Measurements from ENCODE around the gene CALM3.

Gene CALM3

DNA sequence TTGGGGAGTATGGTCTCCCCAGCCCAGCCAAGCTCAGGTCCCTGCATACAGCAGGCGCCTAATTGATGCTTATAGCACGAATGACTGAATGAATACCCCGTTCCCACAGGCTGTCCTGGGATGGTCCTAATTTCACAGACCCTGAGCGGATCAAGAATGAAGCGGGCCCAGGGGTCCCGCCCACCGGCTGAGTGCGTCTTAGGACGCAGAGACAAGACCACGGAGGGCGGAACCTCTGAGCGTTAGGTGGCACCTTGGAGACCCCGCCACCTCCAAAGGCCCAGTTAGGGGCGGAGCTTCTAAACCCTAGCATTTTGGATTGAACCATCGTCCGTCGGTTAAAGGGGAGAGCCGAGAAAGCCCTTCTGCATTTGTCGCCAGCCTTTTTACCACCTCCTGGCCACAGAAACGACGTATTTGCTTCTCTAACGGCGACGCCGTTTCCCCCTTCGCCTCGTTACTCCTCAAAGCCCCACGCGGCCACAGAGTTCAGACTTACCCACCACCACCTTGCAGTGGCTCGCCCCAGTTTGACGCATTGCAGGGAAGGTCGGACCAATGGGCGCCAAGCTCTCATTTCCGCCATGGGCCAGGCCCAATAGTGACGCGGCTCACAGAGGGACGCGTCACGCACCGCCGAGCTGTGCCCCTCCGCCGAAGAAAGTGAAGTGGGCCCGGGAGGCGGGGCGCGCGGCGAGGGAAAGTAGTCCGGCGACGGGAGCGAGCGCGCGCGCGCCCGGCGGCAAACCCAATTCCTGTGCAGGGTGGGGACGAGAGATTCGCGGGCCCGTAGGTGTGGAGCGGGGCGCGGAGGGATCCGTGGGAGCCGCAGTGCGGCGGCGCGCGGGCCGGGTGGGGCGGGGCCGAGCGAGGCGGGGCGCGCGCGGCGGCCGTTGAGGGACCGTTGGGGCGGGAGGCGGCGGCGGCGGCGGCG lies 479 bp upstream of the CALM3 start:
- peak; percentile 98 for DNase-seq

DNA sequence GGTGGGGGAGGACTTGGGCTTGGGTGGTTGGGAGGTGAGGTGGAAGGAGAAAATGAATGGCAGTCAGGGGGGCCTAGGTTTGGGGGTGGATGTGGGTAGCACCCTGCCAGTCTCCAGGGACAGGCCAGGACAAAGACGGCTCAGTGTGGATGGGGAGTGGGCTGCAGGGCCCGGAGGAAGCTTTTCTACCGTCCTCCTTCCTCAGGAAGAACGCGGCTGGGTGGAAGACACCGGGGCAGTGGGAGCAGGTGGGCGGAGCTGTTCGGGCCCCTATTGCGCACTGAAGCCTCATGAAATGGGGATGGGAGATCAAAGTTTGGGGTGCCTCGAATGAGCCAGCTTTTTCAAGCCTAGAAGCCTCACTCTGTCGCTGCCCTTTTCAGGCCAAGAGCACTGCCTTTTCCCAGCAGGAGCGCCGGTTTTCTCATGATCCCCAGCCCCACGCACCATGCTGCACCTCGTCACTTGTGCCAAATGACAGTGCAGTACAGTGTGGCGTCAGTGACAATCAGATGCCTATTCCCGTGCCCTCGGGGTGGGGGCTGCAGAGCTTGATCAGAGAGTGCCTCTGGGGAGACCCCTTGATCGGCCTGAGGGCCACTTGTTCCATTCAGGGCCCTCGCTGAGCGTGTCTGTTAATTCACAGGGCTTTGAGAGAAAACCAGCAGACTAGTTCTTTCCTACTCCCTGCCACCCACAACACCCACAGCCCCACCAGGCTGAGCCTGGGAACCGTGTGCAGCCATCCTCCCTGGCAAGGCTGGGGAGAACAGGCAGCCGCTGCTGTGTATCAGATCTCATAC lies 1.5 kb downstream of the CALM3 start:
- DNase-seq = no peak

DNA sequence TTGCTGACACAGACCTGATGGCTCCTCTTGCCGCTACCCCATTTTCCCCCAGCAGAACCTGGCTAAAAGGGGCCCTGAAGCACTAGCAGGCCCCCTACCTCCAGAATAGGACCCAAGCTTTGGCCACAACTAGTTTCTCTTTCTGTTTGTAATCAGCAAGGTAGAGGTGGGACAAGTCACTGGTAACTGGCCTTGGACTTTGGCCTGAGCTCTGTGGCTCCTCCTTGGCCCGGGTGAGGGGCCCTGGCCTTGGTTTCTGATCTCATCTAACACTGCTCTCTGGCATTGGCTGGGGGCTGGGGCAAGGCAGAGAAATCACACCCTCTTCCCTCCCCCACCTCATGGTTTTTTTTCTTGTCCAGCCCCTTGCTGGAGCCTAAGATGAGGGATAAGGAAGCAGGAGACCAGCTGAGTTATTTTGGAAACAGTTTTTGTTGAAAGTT lies 2.1 kb downstream of the CALM3 start:
- peak; percentile 20 for DNase-seq

DNA sequence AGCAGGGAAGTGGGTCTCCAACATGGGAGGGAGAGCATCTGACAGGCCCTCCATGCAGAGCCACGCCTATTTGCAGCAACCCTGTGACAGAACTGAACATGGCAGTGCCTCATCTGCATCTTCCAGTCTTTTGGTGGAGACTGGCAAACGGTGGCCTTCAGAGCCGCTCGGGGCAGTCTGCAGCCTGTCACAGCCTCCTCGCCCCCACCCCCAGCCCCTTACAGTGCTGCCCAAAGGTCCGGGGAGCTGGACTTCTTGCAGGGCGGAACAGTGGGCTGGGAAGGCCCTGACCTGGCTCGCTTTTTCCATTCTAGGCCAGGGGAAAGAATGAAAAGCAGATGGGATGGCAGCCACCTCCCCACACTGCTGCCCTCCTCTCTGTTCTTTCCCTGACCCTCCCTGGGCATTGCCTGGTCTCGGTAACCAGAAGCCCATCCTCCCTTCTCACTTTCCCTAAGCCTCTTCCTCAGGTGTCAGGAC lies 2.7 kb downstream of the CALM3 start:
- DNase-seq = no peak

DNA sequence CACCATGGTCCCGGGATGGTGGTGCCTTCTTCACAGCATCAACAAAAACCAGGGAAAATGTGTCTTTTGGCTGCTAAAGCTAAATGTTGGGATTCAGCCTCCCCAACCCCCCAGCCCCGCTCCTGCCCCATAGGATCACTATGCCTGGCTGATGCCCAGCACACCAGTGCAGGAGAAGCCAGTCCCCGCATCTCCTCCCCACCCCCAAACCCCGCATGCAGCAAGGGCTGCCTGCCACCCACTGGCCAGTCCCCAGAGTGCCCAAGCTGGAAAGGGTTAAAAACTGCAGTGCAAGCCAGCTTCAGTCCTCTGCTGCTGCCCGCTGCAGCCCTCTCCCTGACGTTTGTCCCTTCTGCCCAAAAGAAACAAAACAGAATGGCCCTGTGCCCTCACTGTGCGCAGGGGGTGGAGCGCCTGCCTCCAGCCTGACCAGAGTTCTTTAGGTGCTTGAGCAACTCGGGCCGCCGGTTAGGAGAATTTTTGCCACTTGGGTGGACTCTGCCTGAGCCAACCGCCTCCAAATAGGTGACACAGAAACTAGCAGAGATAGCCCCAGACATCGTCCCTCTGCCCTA lies 3.7 kb downstream of the CALM3 start:
- no peak for DNase-seq

DNA sequence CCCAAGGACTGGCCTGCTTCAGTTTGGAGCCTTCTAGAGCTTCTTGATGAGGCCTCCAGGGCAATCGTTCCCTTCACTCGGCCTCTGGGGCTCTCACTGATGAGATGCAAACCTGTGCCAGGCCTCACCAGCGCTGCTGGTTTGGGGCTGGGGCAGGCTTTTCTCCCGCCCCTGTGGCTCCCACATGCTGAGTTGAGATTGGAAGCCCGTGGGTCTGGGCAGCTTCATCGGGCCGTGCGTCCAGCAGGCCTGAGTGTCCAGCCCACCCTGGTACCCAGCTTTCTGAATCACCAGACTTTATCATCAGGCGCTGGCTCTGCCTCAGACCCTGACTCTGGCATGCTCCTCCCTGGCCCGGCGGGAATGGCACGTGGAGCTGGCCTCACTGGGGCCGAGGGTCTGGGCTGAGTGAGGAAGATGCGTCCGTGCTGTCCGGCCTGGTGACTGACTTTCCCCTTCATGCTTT lies 4.3 kb downstream of the CALM3 start:
- DNase-seq = no peak

DNA sequence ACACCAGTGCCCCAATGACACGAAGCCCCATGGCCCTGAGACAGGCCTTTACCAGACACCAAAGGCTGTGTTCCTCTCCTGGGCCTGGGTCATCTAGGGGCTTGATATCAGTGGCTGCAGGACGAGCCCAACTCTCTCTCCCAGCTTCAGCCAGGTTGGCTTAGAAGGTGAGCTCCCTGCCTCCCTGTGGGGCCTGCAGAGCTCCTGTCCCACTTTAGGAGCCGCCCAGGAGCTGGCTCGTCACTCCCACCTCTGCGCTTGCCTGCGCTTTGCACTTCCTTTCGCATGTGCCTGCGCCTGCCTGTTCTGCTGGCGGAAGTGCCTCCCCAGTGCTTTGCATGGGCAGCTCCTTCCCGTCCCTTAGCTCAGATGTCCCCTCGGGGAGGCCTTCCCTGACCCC lies 4.9 kb downstream of the CALM3 start:
- DNase-seq = no peak

DNA sequence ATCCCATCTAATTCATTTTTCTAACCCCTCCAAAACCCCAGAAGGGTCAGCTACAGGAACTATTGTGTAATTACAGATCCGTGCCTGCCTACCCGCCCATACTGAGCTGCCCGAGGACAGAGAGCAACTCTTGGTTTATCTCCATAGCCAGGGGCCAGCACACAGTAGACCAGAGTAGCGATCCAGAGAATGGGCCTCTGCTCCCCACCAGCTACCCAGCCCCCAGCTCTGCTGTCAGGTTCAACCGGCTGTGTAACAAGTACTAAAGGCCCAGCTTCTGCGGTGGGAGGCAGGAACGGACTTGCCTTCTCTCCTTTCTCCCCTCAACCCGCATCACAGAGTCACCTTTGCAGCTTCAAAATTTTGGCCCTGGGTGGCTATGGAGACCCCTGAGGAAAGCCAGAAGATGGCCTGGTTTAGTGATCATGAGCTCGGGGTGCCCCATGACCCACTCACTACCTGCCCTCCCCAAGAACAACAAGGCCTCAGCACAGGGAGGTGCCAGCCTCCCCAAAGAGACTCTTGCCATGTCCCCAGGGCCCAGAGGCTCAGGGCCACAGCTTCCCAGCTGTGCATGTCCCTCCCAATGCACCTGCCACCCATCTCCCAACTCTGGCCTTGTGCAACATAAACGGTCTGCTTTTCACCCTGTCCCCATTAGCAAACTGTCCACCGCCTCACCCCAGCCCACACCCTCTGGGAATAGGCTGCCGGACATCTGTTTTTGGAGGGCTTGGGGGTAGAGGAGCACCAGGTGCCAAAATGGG lies 5.7 kb downstream of the CALM3 start:
- DNase-seq = no peak

DNA sequence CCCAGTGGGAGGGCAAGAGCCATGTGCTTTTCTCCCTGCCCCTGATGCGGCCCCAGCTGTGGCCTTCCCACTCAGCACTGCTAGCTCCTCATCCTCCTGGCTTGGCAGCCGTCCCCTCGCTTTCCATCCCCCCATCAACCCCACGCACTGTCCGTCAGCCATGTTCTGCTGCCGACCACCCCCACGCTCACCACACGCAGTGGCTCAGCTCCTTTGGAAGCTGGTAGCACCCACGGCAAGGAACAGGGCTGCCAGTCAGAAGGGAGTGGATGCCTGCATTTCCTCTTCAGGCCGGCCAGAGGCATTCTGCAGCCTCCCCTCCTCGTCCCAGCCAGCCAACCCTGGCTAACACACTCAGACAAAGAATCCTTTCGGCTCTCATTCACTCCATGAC lies 6.3 kb downstream of the CALM3 start:
- no peak for DNase-seq

DNA sequence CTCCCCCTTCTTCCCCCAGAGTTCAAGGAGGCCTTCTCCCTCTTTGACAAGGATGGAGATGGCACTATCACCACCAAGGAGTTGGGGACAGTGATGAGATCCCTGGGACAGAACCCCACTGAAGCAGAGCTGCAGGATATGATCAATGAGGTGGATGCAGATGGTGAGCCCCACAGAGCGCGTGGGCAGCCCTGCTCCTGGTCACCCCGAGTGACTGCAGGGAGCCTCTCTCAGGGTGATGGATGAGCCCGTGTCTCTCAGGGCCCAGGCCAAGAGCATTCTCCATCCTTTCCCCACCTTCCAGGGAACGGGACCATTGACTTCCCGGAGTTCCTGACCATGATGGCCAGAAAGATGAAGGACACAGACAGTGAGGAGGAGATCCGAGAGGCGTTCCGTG lies 7.0 kb downstream of the CALM3 start:
- no peak for DNase-seq

DNA sequence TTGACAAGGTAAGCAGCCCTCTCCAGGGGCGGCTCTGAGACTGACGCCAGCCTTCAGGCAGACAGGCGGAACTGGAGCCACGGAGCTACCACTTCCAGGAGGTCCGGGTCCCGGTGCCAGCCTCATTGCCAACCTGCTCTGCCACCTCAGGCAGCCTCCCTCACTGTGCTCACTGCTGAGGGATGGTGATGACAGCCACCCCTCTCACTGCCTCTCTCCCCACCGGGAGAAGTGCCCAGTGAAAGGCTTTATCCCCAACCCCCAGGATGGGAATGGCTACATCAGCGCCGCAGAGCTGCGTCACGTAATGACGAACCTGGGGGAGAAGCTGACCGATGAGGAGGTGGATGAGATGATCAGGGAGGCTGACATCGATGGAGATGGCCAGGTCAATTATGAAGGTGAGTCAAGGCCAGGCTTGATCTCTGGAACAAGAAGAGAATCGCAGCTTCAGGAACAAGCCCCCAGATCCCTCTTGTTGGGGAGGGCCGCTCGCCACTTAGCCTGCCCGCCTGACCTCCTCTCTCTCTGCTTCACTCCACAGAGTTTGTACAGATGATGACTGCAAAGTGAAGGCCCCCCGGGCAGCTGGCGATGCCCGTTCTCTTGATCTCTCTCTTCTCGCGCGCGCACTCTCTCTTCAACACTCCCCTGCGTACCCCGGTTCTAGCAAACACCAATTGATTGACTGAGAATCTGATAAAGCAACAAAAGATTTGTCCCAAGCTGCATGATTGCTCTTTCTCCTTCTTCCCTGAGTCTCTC lies 7.6 kb downstream of the CALM3 start:
- no peak for DNase-seq

DNA sequence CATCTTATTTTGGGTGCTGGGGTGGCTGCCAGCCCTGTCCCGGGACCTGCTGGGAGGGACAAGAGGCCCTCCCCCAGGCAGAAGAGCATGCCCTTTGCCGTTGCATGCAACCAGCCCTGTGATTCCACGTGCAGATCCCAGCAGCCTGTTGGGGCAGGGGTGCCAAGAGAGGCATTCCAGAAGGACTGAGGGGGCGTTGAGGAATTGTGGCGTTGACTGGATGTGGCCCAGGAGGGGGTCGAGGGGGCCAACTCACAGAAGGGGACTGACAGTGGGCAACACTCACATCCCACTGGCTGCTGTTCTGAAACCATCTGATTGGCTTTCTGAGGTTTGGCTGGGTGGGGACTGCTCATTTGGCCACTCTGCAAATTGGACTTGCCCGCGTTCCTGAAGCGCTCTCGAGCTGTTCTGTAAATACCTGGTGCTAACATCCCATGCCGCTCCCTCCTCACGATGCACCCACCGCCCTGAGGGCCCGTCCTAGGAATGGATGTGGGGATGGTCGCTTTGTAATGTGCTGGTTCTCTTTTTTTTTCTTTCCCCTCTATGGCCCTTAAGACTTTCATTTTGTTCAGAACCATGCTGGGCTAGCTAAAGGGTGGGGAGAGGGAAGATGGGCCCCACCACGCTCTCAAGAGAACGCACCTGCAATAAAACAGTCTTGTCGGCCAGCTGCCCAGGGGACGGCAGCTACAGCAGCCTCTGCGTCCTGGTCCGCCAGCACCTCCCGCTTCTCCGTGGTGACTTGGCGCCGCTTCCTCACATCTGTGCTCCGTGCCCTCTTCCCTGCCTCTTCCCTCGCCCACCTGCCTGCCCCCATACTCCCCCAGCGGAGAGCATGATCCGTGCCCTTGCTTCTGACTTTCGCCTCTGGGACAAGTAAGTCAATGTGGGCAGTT lies 8.6 kb downstream of the CALM3 start:
- DNase-seq = no peak

DNA sequence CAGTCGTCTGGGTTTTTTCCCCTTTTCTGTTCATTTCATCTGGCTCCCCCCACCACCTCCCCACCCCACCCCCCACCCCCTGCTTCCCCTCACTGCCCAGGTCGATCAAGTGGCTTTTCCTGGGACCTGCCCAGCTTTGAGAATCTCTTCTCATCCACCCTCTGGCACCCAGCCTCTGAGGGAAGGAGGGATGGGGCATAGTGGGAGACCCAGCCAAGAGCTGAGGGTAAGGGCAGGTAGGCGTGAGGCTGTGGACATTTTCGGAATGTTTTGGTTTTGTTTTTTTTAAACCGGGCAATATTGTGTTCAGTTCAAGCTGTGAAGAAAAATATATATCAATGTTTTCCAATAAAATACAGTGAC lies 9.3 kb downstream of the CALM3 start:
- DNase-seq = no peak

DNA sequence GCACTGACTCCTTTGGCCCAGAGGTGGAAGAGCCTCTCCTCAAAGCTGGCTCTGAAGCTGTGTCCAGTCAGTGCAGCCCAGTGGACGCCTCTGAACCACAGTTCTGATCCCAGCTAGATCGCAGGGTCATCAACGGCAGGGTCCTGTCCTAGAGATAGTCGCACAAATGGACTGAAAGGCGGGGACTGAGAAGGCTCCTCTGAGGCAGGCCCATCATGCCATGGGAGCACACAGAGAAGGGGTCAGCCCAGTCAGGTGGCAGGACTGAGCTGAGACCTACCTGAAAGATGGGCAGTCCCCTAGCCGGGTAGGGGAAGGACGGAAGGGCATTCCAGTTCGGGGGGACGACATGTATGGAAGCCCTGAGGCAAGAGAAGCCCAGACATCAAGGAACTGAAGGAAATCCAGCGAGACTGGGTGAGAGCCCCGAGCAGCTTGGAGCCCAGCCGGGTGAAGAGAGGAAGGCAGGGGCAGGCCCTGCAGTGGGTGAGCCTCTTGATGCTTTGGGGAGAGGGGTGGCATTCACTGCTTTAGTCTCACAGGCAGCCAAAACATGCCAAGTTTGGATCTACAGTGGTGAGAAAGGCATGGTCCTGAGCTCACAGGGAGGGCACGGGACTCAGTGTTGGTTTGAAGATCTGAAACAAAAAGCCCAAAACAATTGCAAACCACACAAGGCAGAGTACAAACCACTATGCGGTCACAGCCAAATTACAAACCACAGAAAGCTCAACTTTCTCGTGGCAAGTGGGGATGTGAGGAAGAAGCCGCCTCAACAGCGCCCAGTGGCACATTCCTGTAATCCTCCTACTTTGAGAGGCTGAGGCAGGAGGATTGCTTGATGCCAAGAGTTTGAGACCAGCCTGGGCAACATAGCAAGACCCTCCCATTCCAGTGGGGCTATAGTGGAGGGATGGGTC lies 10.0 kb downstream of the CALM3 start:
- peak; percentile 67 for DNase-seq

DNA sequence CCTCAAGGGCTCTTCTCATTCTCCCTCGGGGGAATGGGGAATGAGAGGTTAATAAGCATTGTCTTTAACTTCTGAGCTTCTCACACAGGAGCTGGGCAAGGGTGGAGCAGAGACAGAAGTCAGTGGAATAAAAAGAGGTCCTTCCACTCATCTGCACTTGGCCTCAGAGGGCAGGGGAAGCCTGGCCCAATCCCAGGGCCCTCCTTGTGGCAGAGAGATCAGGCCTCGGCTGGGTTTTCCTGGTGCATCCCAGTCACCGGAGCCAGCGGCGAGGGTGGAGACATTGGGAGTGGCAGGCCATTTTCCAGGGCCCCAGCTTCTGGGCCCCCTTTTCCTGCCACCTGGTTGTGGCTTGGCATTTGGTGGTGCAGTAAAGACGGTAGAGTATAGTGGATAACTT lies 10.6 kb downstream of the CALM3 start:
- DNase-seq = no peak

DNA sequence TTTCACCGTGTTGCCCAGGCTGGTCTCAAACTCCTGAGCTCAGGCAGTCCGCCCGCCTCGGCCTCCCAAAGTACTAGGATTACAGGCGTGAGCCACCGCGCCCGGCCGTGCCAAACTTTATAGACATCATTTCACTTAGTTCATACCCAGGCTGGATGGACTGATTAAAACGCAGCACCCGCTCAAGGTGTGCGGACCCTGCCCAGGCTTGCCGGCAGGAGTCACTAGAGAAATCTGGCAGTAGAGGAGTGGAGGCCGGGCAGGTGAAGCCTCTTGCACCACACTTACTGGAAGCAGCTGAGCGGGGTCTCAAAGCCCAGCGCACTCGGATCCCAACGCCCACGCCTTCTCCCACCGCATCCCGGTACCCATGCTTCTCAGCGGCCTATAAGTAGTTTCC lies 12.4 kb downstream of the CALM3 start:
- DNase-seq = no peak

DNA sequence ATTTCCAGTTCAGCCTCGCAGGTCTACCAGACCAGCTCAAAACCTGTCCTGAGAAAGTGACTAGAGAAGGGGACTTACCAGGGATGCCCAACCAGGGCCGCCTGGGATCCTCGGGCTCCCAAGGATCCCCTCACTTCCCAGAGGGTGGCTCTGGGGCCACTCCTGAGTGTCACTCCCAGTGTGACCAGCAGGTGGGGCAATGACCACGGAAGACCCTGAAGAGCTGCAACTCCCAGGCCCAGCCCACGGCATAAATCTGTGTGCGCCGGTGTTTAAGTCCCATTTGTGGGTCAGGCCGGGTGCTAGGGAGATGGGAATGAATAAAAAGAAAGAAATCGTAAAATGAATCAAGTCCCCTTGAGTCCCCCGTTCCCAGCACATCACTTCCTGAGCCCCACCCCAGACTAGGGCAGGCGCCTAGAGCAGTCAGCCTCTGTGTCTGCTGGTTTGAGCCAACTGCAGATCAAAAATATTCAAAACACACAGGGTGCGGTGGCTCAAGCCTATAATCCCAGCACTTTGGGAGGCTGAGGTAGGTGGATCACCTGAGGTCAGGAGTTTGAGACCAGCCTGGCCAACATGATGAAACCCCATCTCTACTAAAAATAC lies 13.1 kb downstream of the CALM3 start:
- DNase-seq = peak; percentile 82

DNA sequence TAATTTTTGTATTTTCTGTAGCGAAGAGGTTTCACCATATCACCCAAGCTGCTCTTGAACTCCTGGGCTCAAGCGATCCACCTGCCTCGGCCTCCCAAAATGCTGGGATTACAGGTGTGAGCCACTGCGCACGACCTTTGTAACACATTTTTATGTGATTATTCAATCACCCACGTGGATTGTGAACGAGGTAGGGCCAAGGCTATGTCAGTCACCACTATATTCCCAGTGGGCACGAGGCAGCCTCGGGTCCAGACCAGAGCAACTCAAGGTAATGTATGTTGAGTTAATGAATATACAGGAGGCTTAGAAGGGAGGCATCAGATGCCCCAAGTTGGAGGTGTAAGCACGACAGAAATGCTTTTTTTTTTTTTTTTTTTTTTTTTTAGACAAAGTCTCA lies 14.8 kb downstream of the CALM3 start:
- DNase-seq = no peak

DNA sequence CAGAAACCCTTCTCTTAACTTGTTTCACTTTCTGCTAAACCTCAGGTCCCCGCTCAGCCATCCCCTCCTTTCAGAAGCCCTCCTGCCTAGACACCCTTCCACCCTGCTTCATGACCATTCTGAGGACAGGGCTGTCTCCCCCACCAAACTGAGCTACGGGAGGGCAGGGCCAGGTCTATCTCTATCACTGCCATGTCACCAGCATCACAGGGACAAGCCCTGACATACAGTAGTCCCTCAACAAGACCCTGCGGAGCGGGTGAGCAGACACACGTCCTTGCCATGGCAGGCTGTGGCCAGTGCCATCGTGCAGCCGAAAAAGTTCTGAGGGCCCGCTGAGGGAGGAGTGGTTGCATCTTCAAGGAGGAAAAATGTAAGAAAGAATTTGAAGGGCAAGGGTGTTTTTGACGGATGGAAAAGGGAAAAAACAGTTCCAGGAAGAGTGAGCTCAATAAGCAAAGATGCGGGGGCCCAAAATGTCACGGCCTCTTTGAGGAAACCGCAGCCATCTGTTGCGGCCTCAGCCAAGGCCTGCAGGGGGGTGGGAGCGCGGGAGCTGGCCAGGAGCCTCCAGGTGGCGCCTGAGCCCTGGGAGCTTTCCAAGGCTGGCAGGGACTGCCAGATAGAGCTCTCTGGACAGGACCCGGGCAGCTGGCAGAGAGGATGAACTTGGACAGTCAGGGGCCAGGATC lies 15.6 kb downstream of the CALM3 start:
- DNase-seq = no peak

Measured in CD4-positive, alpha-beta T cell treated with Interleukin-17A for 1 hour (primary cell).